Rectal smooth muscle tissue (tissue), 1 donor: Measurements from ENCODE around the gene PLCH2.

Experiments
- H3K27ac ChIP-seq: one replicate; pipeline ENCODE4 v1.7.0; 2013; ENCODE audit warnings: low read depth, low read length, inconsistent platforms
- H3K27me3 ChIP-seq: one replicate; pipeline ENCODE4 v1.7.0; 2013; ENCODE audit warnings: low read length; ENCODE audit not compliant: control insufficient read depth, insufficient read depth
- H3K36me3 ChIP-seq: one replicate; pipeline ENCODE4 v1.7.0; 2013; ENCODE audit warnings: low read length; ENCODE audit not compliant: control insufficient read depth, insufficient read depth
- H3K4me1 ChIP-seq: one replicate; pipeline ENCODE4 v1.7.0; 2013; ENCODE audit warnings: low read length; ENCODE audit not compliant: control insufficient read depth, insufficient read depth
- H3K4me3 ChIP-seq: one replicate; pipeline ENCODE4 v1.7.0; 2013; ENCODE audit warnings: low read length
- H3K9ac ChIP-seq: one replicate; pipeline ENCODE4 v1.7.0; 2013; ENCODE audit warnings: low read length

Gene PLCH2

GRCh38 chr1:2501041-2501819 is 25.1 kb downstream of the PLCH2 start:
- Histone ChIP-seq H3K27me3 (peaks cover 15% of the 10 kb centered on the region), H3K4me3 (no peak overlapping the region), H3K36me3 (no peaks in the 10 kb centered on the region), H3K4me1 (no peaks in the 10 kb centered on the region), H3K27ac (no peak overlapping the region), H3K9ac (no peak overlapping the region)

- H3K4me1 ChIP-seq = no peaks in the 10 kb centered on the region
- H3K9ac ChIP-seq = no peak overlapping the region
- H3K27me3 ChIP-seq = peaks cover 15% of the 10 kb centered on the region
- H3K36me3 ChIP-seq = no peaks in the 10 kb centered on the region
- H3K4me3 ChIP-seq = no peak overlapping the region
- no peak overlapping the region for H3K27ac ChIP-seq
Measured at GRCh38 chr1:2501820-2502119, 25.7 kb downstream of the PLCH2 start.

- Histone ChIP-seq H3K4me3 (no peak overlapping the region), H3K27me3 (peaks cover 15% of the 10 kb centered on the region), H3K4me1 (no peaks in the 10 kb centered on the region), H3K9ac (no peak overlapping the region), H3K36me3 (no peaks in the 10 kb centered on the region), H3K27ac (no peak overlapping the region)
Measured at GRCh38 chr1:2502210-2502609, 26.1 kb downstream of the PLCH2 start.

GRCh38 chr1:2502661-2503553 is 26.8 kb downstream of the PLCH2 start:
- Histone ChIP-seq H3K4me1 (no peaks in the 10 kb centered on the region), H3K4me3 (no peak overlapping the region), H3K36me3 (no peaks in the 10 kb centered on the region), H3K27ac (no peak overlapping the region), H3K9ac (no peak overlapping the region), H3K27me3 (peaks cover 15% of the 10 kb centered on the region)

GRCh38 chr1:2503554-2504224 is 27.6 kb downstream of the PLCH2 start:
- no peaks in the 10 kb centered on the region for H3K36me3 ChIP-seq
- H3K4me3 ChIP-seq = no peak overlapping the region
- H3K27ac ChIP-seq = no peak overlapping the region
- H3K4me1 ChIP-seq = no peaks in the 10 kb centered on the region
- no peak overlapping the region for H3K9ac ChIP-seq
- peaks cover 15% of the 10 kb centered on the region for H3K27me3 ChIP-seq

GRCh38 chr1:2504225-2504948 is 28.3 kb downstream of the PLCH2 start:
- peaks cover 15% of the 10 kb centered on the region for H3K27me3 ChIP-seq
- H3K4me1 ChIP-seq = no peaks in the 10 kb centered on the region
- H3K36me3 ChIP-seq = peaks cover 1% of the 10 kb centered on the region
- H3K9ac ChIP-seq = no peak overlapping the region
- H3K4me3 ChIP-seq = no peak overlapping the region
- no peak overlapping the region for H3K27ac ChIP-seq

GRCh38 chr1:2504949-2505272 is 28.8 kb downstream of the PLCH2 start:
- peaks cover 15% of the 10 kb centered on the region for H3K27me3 ChIP-seq

GRCh38 chr1:2505461-2505994 is 29.4 kb downstream of the PLCH2 start:
- peaks cover 15% of the 10 kb centered on the region for H3K27me3 ChIP-seq
- H3K4me1 ChIP-seq = no peaks in the 10 kb centered on the region
- no peak overlapping the region for H3K4me3 ChIP-seq
- no peak overlapping the region for H3K9ac ChIP-seq
- H3K27ac ChIP-seq = no peak overlapping the region
- peaks cover 11% of the 10 kb centered on the region for H3K36me3 ChIP-seq

More at GRCh38 chr1:2504949-2505272, 28.8 kb downstream of the PLCH2 start:
- Histone ChIP-seq H3K36me3 (peaks cover 5% of the 10 kb centered on the region), H3K4me1 (no peaks in the 10 kb centered on the region), H3K9ac (no peak overlapping the region), H3K27ac (no peak overlapping the region), H3K4me3 (no peak overlapping the region)

GRCh38 chr1:2506007-2506860 is 30.1 kb downstream of the PLCH2 start:
- Histone ChIP-seq H3K9ac (no peak overlapping the region), H3K4me1 (no peaks in the 10 kb centered on the region), H3K36me3 (peaks cover 19% of the 10 kb centered on the region), H3K4me3 (no peak overlapping the region), H3K27ac (no peak overlapping the region), H3K27me3 (peaks cover 15% of the 10 kb centered on the region)

- Histone ChIP-seq H3K27ac (no peak overlapping the region), H3K27me3 (peaks cover 15% of the 10 kb centered on the region), H3K36me3 (peaks cover 27% of the 10 kb centered on the region), H3K9ac (no peak overlapping the region), H3K4me1 (no peaks in the 10 kb centered on the region), H3K4me3 (no peak overlapping the region)
Measured at GRCh38 chr1:2506901-2507565, 30.9 kb downstream of the PLCH2 start.

GRCh38 chr1:2507744-2508155 is 31.7 kb downstream of the PLCH2 start:
- H3K27me3 ChIP-seq = peaks cover 15% of the 10 kb centered on the region
- no peak overlapping the region for H3K4me3 ChIP-seq
- no peak overlapping the region for H3K27ac ChIP-seq
- H3K9ac ChIP-seq = no peak overlapping the region
- H3K4me1 ChIP-seq = no peaks in the 10 kb centered on the region
- peaks cover 30% of the 10 kb centered on the region for H3K36me3 ChIP-seq
